D721Med (cell line): ENCODE results near the gene AIFM3.

Experiments
- DNase-seq: peaks from one replicate; pipeline ENCODE4 v3.0.0; 2011; ENCODE audit warnings: low spot score; ENCODE audit not compliant: insufficient read length
- FAIRE-seq: peaks from 2 replicates; lab custom pipeline; 2011; peaks lifted over from hg19 to GRCh38; lab: Jason Lieb, UNC
- CTCF ChIP-seq: IDR thresholded peaks from 2 replicates; pipeline ENCODE4 v1.5.1; 2012; ENCODE audit warnings: mild to moderate bottlenecking, control low read depth; ENCODE audit not compliant: insufficient read depth; ENCODE audit errors: missing control alignments

AIFM3 gene

GRCh38 chr22:21025763-21026755, 59.0 kb downstream of the AIFM3 start:
- FAIRE-seq = no peak
- no peak for DNase-seq
- no peak for TF ChIP-seq CTCF

- DNase-seq = peak; percentile 89
- no peak for TF ChIP-seq CTCF
- no peak for FAIRE-seq
Measured at GRCh38 chr22:21026783-21027692, 60.0 kb downstream of the AIFM3 start.

- DNase-seq (no peak), FAIRE-seq (no peak)
- TF ChIP-seq CTCF = no peak
Measured at GRCh38 chr22:21028277-21029251, 61.5 kb downstream of the AIFM3 start.

- FAIRE-seq = no peak
- no peak for DNase-seq
- no peak for TF ChIP-seq CTCF
Measured at GRCh38 chr22:21029486-21030025, 62.5 kb downstream of the AIFM3 start.

GRCh38 chr22:21030032-21030431, 63.0 kb downstream of the AIFM3 start:
- TF ChIP-seq CTCF = no peak
- no peak for DNase-seq
- FAIRE-seq = no peak
